Neural progenitor cell (in vitro differentiated cells): ENCODE results near the gene COG2. TPM values are rescaled to one million over a fixed set of nuclear protein-coding genes. Genes with fewer than 3 reads are reported as not detected.
"Not testable (repeated sequence)": the region's sequence is repeated elsewhere in the genome, so short reads cannot be mapped to it uniquely, and the experiment has no call there.

Source experiments
- DNase-seq: peaks from one replicate; pipeline ENCODE4 v3.0.0-alpha.2; 2016; ENCODE audit warnings: low spot score
- H2AFZ ChIP-seq: fragments of 200-600 bp; sonication (generic); replicated peaks from 2 replicates; pipeline ENCODE4 v1.6.1; 2016; ENCODE audit warnings: antibody characterized with exemption
- H3F3A ChIP-seq: fragments of 200-600 bp; sonication (generic); 2 replicates; pipeline ENCODE4 v1.6.1; 2016; ENCODE audit warnings: antibody characterized with exemption, low read depth
- H3K27ac ChIP-seq: fragments of 200-600 bp; sonication (generic); 2 replicates; pipeline ENCODE4 v1.5.1; 2016; ENCODE audit warnings: mild to moderate bottlenecking
- H3K27me3 ChIP-seq: fragments of 200-600 bp; sonication (generic); 2 replicates; pipeline ENCODE4 v1.6.1; 2016; ENCODE audit warnings: mild to moderate bottlenecking, moderate library complexity
- H3K36me3 ChIP-seq: fragments of 200-600 bp; sonication (generic); 2 replicates; pipeline ENCODE4 v1.5.1; 2016
- H3K4me1 ChIP-seq: fragments of 200-600 bp; sonication (generic); 2 replicates; pipeline ENCODE4 v1.6.1; 2016; ENCODE audit warnings: mixed run types
- H3K4me2 ChIP-seq: fragments of 200-600 bp; sonication (generic); 2 replicates; pipeline ENCODE4 v1.6.1; 2016
- H3K4me3 ChIP-seq: fragments of 200-600 bp; sonication (generic); 2 replicates; pipeline ENCODE4 v1.5.1; 2016
- H3K79me2 ChIP-seq: fragments of 200-600 bp; sonication (generic); 2 replicates; pipeline ENCODE4 v1.6.1; 2016; ENCODE audit warnings: low read depth
- H3K9ac ChIP-seq: fragments of 200-600 bp; sonication (generic); 2 replicates; pipeline ENCODE4 v1.6.1; 2016
- H3K9me3 ChIP-seq: fragments of 200-600 bp; sonication (generic); 2 replicates; pipeline ENCODE4 v1.5.1; 2016; ENCODE audit warnings: low read depth
- H4K20me1 ChIP-seq: fragments of 200-600 bp; sonication (generic); 2 replicates; pipeline ENCODE4 v1.6.1; 2016; ENCODE audit warnings: low read depth
- H3K27ac Mint-ChIP-seq: 3 replicates; pipeline ENCODE4 v1.8.0; 2021; ENCODE audit warnings: mixed read lengths
- H3K27me3 Mint-ChIP-seq: 2 replicates; pipeline ENCODE4 v1.8.0; 2022; ENCODE audit warnings: low read depth, mild to moderate bottlenecking, inconsistent platforms, moderate library complexity, mixed read lengths; ENCODE audit not compliant: insufficient read depth
- H3K36me3 Mint-ChIP-seq: 3 replicates; pipeline ENCODE4 v1.8.0; 2021; ENCODE audit warnings: mixed read lengths
- H3K4me1 Mint-ChIP-seq: 3 replicates; pipeline ENCODE4 v1.8.0; 2021; ENCODE audit warnings: mixed read lengths
- H3K4me3 Mint-ChIP-seq: 3 replicates; pipeline ENCODE4 v1.8.0; 2021; ENCODE audit warnings: mild to moderate bottlenecking, moderate library complexity, mixed read lengths
- H3K9me3 Mint-ChIP-seq: 3 replicates; pipeline ENCODE4 v1.8.0; 2020; ENCODE audit warnings: mixed read lengths
- CTCF ChIP-seq: fragments of 200-600 bp; sonication (generic); IDR thresholded peaks from 2 replicates; pipeline ENCODE4 v1.5.1; 2017; ENCODE audit warnings: antibody characterized with exemption, mild to moderate bottlenecking
- EZH2 ChIP-seq: fragments of 200-600 bp; sonication (generic); IDR thresholded peaks from 2 replicates; pipeline ENCODE4 v1.6.1; 2017; ENCODE audit warnings: antibody characterized with exemption, mild to moderate bottlenecking, moderate library complexity
- EZH2phosphoT487 ChIP-seq: fragments of 200-600 bp; sonication (generic); IDR thresholded peaks from 2 replicates; pipeline ENCODE4 v1.6.1; 2017; ENCODE audit warnings: antibody characterized with exemption
- total RNA-seq: library from RNA; depleted of rRNA; stranded (reverse); fragments of >200 nt; gene quantifications from 2 replicates; pipeline ENCODE4 v1.2.3, GENCODE V29; 2015; ENCODE audit warnings: low replicate concordance

COG2 gene
- total RNA-seq, 1 donor from 2014 or later: 38.9 TPM

GRCh38 chr1:230713915-230714764 is 71.9 kb downstream of the COG2 start, which contains the start of gene AGT:
AGT (minus strand) TSS chr1:230714122; CDS start chr1:230710823, 3,299 bp downstream.
- Histone ChIP-seq H3K4me1 (peaks cover 9% of the 10 kb centered on the region), H3K9me3 (no peaks in the 10 kb centered on the region), H4K20me1 (no peaks in the 10 kb centered on the region), H3K4me2 (peak within 1 kb of the TSS; percentile 37), H3K4me3 (no peak within 1 kb of the TSS), H3K9ac (no peak within 1 kb of the TSS), H2AFZ (peak within 1 kb of the TSS; percentile 51), H3K36me3 (no peaks in the 10 kb centered on the region), H3F3A (no peaks in the 10 kb centered on the region), H3K27me3 (no peaks in the 10 kb centered on the region), H3K27ac (no peak within 1 kb of the TSS), H3K79me2 (no peaks in the 10 kb centered on the region)
- no peaks in the 10 kb centered on the region for H3K36me3 Mint-ChIP-seq
- peak; percentile 6 for DNase-seq
- peak within 1 kb of the TSS; percentile 80 for H3K27ac Mint-ChIP-seq
- H3K27me3 Mint-ChIP-seq: peaks cover 6% of the 10 kb centered on the region
- H3K4me3 Mint-ChIP-seq: no peak within 1 kb of the TSS
- H3K9me3 Mint-ChIP-seq: peaks cover 3% of the 10 kb centered on the region
- TF ChIP-seq EZH2 (no peak), EZH2phosphoT487 (no peak), CTCF (no peak)
- H3K4me1 Mint-ChIP-seq: peaks cover 9% of the 10 kb centered on the region

GRCh38 chr1:230715510-230715909 is 73.2 kb downstream of the COG2 start:
- no peak overlapping the region for H3K27ac Mint-ChIP-seq
- no peak overlapping the region for H3K4me3 Mint-ChIP-seq
- TF ChIP-seq EZH2phosphoT487: no peak
- no peak for TF ChIP-seq EZH2
- no peak for TF ChIP-seq CTCF
- H4K20me1 ChIP-seq: no peaks in the 10 kb centered on the region
- peaks cover 4% of the 10 kb centered on the region for H3K9me3 Mint-ChIP-seq
- H3K4me1 Mint-ChIP-seq: peaks cover 9% of the 10 kb centered on the region
- no peak overlapping the region for H3K4me2 ChIP-seq
- DNase-seq: no peak
- H3K36me3 ChIP-seq: no peaks in the 10 kb centered on the region
- no peak overlapping the region for H2AFZ ChIP-seq
- H3K9ac ChIP-seq: no peak overlapping the region
- H3K27ac ChIP-seq: no peak overlapping the region
- H3K9me3 ChIP-seq: no peaks in the 10 kb centered on the region
- H3K79me2 ChIP-seq: no peaks in the 10 kb centered on the region
- H3F3A ChIP-seq: no peaks in the 10 kb centered on the region
- no peaks in the 10 kb centered on the region for H3K27me3 ChIP-seq
- H3K4me1 ChIP-seq: peaks cover 9% of the 10 kb centered on the region
- H3K36me3 Mint-ChIP-seq: no peaks in the 10 kb centered on the region
- H3K4me3 ChIP-seq: no peak overlapping the region
- peaks cover 9% of the 10 kb centered on the region for H3K27me3 Mint-ChIP-seq

- not testable (repeated sequence) for H3K9ac ChIP-seq, H3K4me3 ChIP-seq, H3K79me2 ChIP-seq, H3K4me3 Mint-ChIP-seq, H3K36me3 Mint-ChIP-seq, H3K4me1 ChIP-seq, H4K20me1 ChIP-seq, H3K4me2 ChIP-seq, H3K36me3 ChIP-seq, H3K27ac ChIP-seq, H3K27ac Mint-ChIP-seq, H3K9me3 ChIP-seq, H2AFZ ChIP-seq, H3K9me3 Mint-ChIP-seq, H3K4me1 Mint-ChIP-seq, DNase-seq, H3F3A ChIP-seq, H3K27me3 ChIP-seq
- H3K27me3 Mint-ChIP-seq: peaks cover 11% of the 10 kb centered on the region
Observed at GRCh38 chr1:230716453-230716852, 74.2 kb downstream of the COG2 start.

GRCh38 chr1:230717251-230717650 is 75.0 kb downstream of the COG2 start:
- H3K27me3 Mint-ChIP-seq: peaks cover 11% of the 10 kb centered on the region
- peaks cover 12% of the 10 kb centered on the region for H3K9me3 Mint-ChIP-seq
- Histone ChIP-seq H3K36me3 (no peaks in the 10 kb centered on the region), H2AFZ (no peak overlapping the region), H3K27ac (no peak overlapping the region), H3K9ac (no peak overlapping the region), H4K20me1 (no peaks in the 10 kb centered on the region), H3F3A (no peaks in the 10 kb centered on the region), H3K4me2 (no peak overlapping the region), H3K4me3 (no peak overlapping the region), H3K4me1 (peaks cover 9% of the 10 kb centered on the region), H3K9me3 (no peaks in the 10 kb centered on the region), H3K79me2 (no peaks in the 10 kb centered on the region), H3K27me3 (no peaks in the 10 kb centered on the region)
- DNase-seq: no peak
- H3K27ac Mint-ChIP-seq: no peak overlapping the region
- TF ChIP-seq EZH2phosphoT487 (no peak), CTCF (no peak), EZH2 (no peak)
- no peak overlapping the region for H3K4me3 Mint-ChIP-seq
- peaks cover 9% of the 10 kb centered on the region for H3K4me1 Mint-ChIP-seq
- H3K36me3 Mint-ChIP-seq: no peaks in the 10 kb centered on the region

GRCh38 chr1:230721849-230722522 is 79.7 kb downstream of the COG2 start:
- H3K4me2 ChIP-seq: not testable (repeated sequence)

More at GRCh38 chr1:230721849-230722522, 79.7 kb downstream of the COG2 start:
- not testable (repeated sequence) for H4K20me1 ChIP-seq, H3K79me2 ChIP-seq, H3K9me3 ChIP-seq, H3K27me3 ChIP-seq, H3K36me3 Mint-ChIP-seq, DNase-seq, H3K9ac ChIP-seq, H3K4me1 ChIP-seq, H2AFZ ChIP-seq, H3K4me3 Mint-ChIP-seq, H3K27ac Mint-ChIP-seq, H3K4me1 Mint-ChIP-seq, H3K36me3 ChIP-seq, H3F3A ChIP-seq, H3K4me3 ChIP-seq, H3K27me3 Mint-ChIP-seq, H3K27ac ChIP-seq
- peaks cover 15% of the 10 kb centered on the region for H3K9me3 Mint-ChIP-seq
